Neural progenitor cell (in vitro differentiated cells): ENCODE measurements around the gene VKORC1.

Experiments used
- CTCF ChIP-seq: fragments of 200-600 bp; sonication (generic); IDR thresholded peaks from 2 replicates; pipeline ENCODE4 v1.5.1; 2017; ENCODE audit warnings: antibody characterized with exemption, mild to moderate bottlenecking
- EZH2 ChIP-seq: fragments of 200-600 bp; sonication (generic); IDR thresholded peaks from 2 replicates; pipeline ENCODE4 v1.6.1; 2017; ENCODE audit warnings: antibody characterized with exemption, mild to moderate bottlenecking, moderate library complexity

GRCh38 chr16:31061813-31062440 is 32.7 kb downstream of the VKORC1 start:
- TF ChIP-seq CTCF (no peak), EZH2 (no peak)
